Endodermal cell (in vitro differentiated cells): ENCODE measurements around the gene JAKMIP3. TPM values are rescaled to one million over a fixed set of nuclear protein-coding genes. Genes with fewer than 3 reads are reported as not detected.

ENCODE experiments used
- DNase-seq: peaks from one replicate; pipeline ENCODE4 v3.0.0-alpha.2; 2017
- H3K27ac ChIP-seq: 2 replicates; pipeline ENCODE4 v1.5.1; 2013; ENCODE audit warnings: mild to moderate bottlenecking, low read depth, low read length, moderate library complexity
- H3K27me3 ChIP-seq: 2 replicates; pipeline ENCODE4 v1.6.1; 2013; ENCODE audit warnings: mild to moderate bottlenecking, low read length, moderate library complexity; ENCODE audit not compliant: insufficient read depth, control insufficient read depth, poor library complexity, severe bottlenecking
- H3K36me3 ChIP-seq: 2 replicates; pipeline ENCODE4 v1.7.0; 2013; ENCODE audit warnings: mild to moderate bottlenecking, low read length, moderate library complexity; ENCODE audit not compliant: control insufficient read depth, insufficient read depth
- H3K4me1 ChIP-seq: one replicate; pipeline ENCODE4 v1.7.0; 2013; ENCODE audit warnings: low read length; ENCODE audit not compliant: control insufficient read depth, insufficient read depth
- H3K4me3 ChIP-seq: 2 replicates; pipeline ENCODE4 v1.5.1; 2013; ENCODE audit warnings: mild to moderate bottlenecking, low read length, moderate library complexity
- H3K9ac ChIP-seq: 2 replicates; pipeline ENCODE4 v1.6.1; 2013; ENCODE audit warnings: mild to moderate bottlenecking, low read length, moderate library complexity; ENCODE audit not compliant: poor library complexity, severe bottlenecking; ENCODE audit errors: extremely low read depth
- H3K9me3 ChIP-seq: 2 replicates; pipeline ENCODE4 v1.6.1; 2013; ENCODE audit warnings: mild to moderate bottlenecking, low read length, moderate library complexity; ENCODE audit not compliant: control insufficient read depth
- H3K27ac Mint-ChIP-seq: 2 replicates; pipeline ENCODE4 v1.8.0; 2020; ENCODE audit warnings: mixed read lengths
- H3K27me3 Mint-ChIP-seq: 2 replicates; pipeline ENCODE4 v1.8.0; 2021; ENCODE audit warnings: mild to moderate bottlenecking, mixed read lengths; ENCODE audit not compliant: insufficient read depth
- H3K36me3 Mint-ChIP-seq: 2 replicates; pipeline ENCODE4 v1.8.0; 2020; ENCODE audit warnings: low read depth, mixed read lengths
- H3K4me1 Mint-ChIP-seq: 2 replicates; pipeline ENCODE4 v1.8.0; 2020; ENCODE audit warnings: mixed read lengths
- H3K4me3 Mint-ChIP-seq: 2 replicates; pipeline ENCODE4 v1.8.0; 2020; ENCODE audit warnings: mild to moderate bottlenecking, moderate library complexity, mixed read lengths
- H3K9me3 Mint-ChIP-seq: 2 replicates; pipeline ENCODE4 v1.8.0; 2020; ENCODE audit warnings: mild to moderate bottlenecking, mixed read lengths
- WGBS, 2 experiments: methylation state at CpG; one replicate each; pipeline versions ENCODE4 v1.1.5 to v1.1.7; 2013; ENCODE audit warnings: missing lambda C conversion rate in 2 of 2, mixed read lengths in 1 of 2; ENCODE audit not compliant: insufficient coverage in 1 of 2, insufficient read length in 1 of 2; 5-methylcytosine and 5-hydroxymethylcytosine counted together
- total RNA-seq, 2 donors: library from RNA; stranded (reverse); fragmentation: NEBNext Ultra II Directional in 1 of 2; extraction: Animal tissue kit (Norgen Biotek cat#: 25700) in 1 of 2; gene quantifications; 2 replicates in 1 of 2; 3 replicates in 1 of 2; pipeline ENCODE4 v1.2.1, GENCODE V29; 2021
- TF ChIP-seq, protein P1 (sequence below): fragments of 200-600 bp; sonication (generic); conservative IDR thresholded peaks from 2 replicates; pipeline ENCODE4 v1.5.0; 2021; ENCODE audit warnings: antibody characterized with exemption, mild to moderate bottlenecking

Gene JAKMIP3
- total RNA-seq, 2 donors from 2014 or later, result 0.95 to 0.99 TPM

- no peaks in the 10 kb centered on the region for H3K4me1 ChIP-seq
- WGBS, 2 experiments, result 89 to 93% methylated on average over 11 of the region's 11 CpGs
- no peak overlapping the region for H3K27ac ChIP-seq
- Mint-ChIP-seq H3K4me3 (no peak overlapping the region), H3K27ac (no peak overlapping the region), H3K9me3 (no peaks in the 10 kb centered on the region), H3K27me3 (no peaks in the 10 kb centered on the region), H3K4me1 (peaks cover 6% of the 10 kb centered on the region), H3K36me3 (no peaks in the 10 kb centered on the region)
- no peak for DNase-seq
- H3K36me3 ChIP-seq, result no peaks in the 10 kb centered on the region
- H3K9me3 ChIP-seq, result no peaks in the 10 kb centered on the region
- H3K9ac ChIP-seq, result no peak overlapping the region
- no peaks in the 10 kb centered on the region for H3K27me3 ChIP-seq
- TF ChIP-seq, protein P1, sequence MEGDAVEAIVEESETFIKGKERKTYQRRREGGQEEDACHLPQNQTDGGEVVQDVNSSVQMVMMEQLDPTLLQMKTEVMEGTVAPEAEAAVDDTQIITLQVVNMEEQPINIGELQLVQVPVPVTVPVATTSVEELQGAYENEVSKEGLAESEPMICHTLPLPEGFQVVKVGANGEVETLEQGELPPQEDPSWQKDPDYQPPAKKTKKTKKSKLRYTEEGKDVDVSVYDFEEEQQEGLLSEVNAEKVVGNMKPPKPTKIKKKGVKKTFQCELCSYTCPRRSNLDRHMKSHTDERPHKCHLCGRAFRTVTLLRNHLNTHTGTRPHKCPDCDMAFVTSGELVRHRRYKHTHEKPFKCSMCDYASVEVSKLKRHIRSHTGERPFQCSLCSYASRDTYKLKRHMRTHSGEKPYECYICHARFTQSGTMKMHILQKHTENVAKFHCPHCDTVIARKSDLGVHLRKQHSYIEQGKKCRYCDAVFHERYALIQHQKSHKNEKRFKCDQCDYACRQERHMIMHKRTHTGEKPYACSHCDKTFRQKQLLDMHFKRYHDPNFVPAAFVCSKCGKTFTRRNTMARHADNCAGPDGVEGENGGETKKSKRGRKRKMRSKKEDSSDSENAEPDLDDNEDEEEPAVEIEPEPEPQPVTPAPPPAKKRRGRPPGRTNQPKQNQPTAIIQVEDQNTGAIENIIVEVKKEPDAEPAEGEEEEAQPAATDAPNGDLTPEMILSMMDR, result no peak
- H3K4me3 ChIP-seq, result no peak overlapping the region
These were observed 3.6 kb upstream of the JAKMIP3 start for GRCh38 chr10:132062116-132062515.

DNA sequence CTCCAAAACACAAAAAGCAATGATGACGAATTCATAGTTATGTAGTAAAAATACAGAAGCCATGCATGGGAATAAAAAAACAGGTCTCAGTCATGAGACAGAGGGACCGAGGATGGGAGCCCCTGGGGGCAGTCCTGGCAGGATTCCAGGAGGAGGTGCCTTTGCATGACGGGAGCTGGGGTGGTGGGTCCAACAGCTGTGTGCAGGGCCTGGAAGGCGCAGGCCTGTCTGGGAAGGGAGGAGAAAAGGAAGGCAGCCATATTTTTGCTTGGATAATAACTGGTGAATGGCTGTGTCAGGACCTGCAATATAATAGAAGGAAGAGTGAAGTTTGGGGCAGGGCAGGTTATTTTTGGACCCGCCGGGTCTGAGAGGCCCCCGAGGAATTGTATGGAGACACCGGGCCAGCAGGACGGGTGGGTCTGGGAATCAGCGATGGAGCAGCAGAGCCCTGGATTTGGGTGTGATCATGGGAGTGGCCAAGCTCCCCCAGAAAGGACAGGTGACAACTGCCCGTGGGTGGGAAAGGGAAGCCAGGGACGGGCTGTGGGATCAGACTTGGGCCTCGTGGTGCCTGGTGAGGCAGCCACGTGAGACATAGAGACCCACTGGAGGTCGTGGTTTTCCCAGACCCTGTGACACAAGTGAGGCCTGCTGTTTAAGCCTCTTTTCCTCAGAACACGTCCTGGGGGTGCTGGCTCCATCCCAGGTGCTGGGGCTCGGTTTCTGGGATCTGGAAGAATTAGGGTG, 2.9 kb upstream of the JAKMIP3 start:
- Histone ChIP-seq H3K4me3 (no peak overlapping the region), H3K27me3 (no peaks in the 10 kb centered on the region), H3K27ac (no peak overlapping the region), H3K4me1 (no peaks in the 10 kb centered on the region), H3K9ac (no peak overlapping the region), H3K9me3 (no peaks in the 10 kb centered on the region), H3K36me3 (no peaks in the 10 kb centered on the region)
- no peak for DNase-seq
- WGBS, 2 experiments, result 94% methylated on average over 16 to 17 of the region's 17 CpGs
- Mint-ChIP-seq H3K4me1 (peaks cover 6% of the 10 kb centered on the region), H3K27me3 (no peaks in the 10 kb centered on the region), H3K36me3 (no peaks in the 10 kb centered on the region), H3K27ac (no peak overlapping the region), H3K9me3 (no peaks in the 10 kb centered on the region), H3K4me3 (no peak overlapping the region)
- TF ChIP-seq, protein P1, result no peak

DNA sequence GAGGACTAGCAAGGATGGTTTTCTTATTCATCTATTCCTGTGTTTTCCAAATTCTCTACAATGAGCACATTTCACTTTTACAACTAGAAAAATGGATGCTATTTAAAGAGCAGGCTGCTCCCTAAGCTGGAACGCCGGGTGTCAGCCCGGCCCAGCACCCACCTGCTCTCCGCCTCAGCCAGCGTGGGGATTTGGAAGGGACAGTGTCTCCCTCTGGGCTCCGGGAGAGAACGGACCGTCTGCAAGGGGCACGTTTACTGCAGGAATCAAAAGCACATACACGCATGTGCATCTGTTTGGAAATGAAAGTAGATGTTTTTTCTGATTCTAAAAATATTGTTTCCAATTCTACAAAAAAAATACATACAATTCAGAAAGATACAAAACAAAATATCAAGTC, 2.3 kb upstream of the JAKMIP3 start:
- Histone ChIP-seq H3K9me3 (no peaks in the 10 kb centered on the region), H3K4me3 (no peak overlapping the region), H3K4me1 (no peaks in the 10 kb centered on the region), H3K9ac (no peak overlapping the region), H3K27me3 (no peaks in the 10 kb centered on the region), H3K36me3 (no peaks in the 10 kb centered on the region), H3K27ac (no peak overlapping the region)
- no peaks in the 10 kb centered on the region for H3K27me3 Mint-ChIP-seq
- 95 to 96% methylated on average over 5 to 8 of the region's 10 CpGs for WGBS, 2 experiments
- H3K4me3 Mint-ChIP-seq, result no peak overlapping the region
- H3K9me3 Mint-ChIP-seq, result no peaks in the 10 kb centered on the region
- H3K27ac Mint-ChIP-seq, result no peak overlapping the region
- no peaks in the 10 kb centered on the region for H3K36me3 Mint-ChIP-seq
- TF ChIP-seq, protein P1, result no peak
- DNase-seq, result no peak
- peaks cover 6% of the 10 kb centered on the region for H3K4me1 Mint-ChIP-seq
